HCT116 (cell line): Measurements from ENCODE around the gene NSMCE1. TPM values are rescaled to one million over a fixed set of nuclear protein-coding genes. Genes with fewer than 3 reads are reported as not detected.

Source experiments
- ATAC-seq: fragments of 200-7000 bp; cut with Tn5 transposase; 2 replicates; pipeline ENCODE4 v1.9.1; 2020; ENCODE audit warnings: mild to moderate bottlenecking, moderate library complexity
- BruUV-seq: library from RNA; stranded (reverse); fragments of 400-500 nt; replicated peaks from 2 replicates; lab custom pipeline; 2021; lab: Mats Ljungman, UMichigan
- CTCF ChIA-PET: fragments of 300-600 bp; sonication (Branson Sonifier 250); formaldehyde crosslinking; loops from one replicate; lab custom pipeline; 2021; ENCODE audit warnings: antibody characterized with exemption; lab: Charles Lee
- POLR2A ChIA-PET: fragments of 300-600, 350-600 bp; sonication (Branson Sonifier 250); formaldehyde crosslinking; loops from one replicate; lab custom pipeline; 2021; ENCODE audit warnings: antibody characterized with exemption; lab: Charles Lee
- RAD21 ChIA-PET, 2 experiments: fragments of 300-600 bp; sonication (Branson Sonifier 250); formaldehyde crosslinking; loops; one replicate each; lab custom pipeline; 2023; ENCODE audit warnings: low total read pairs in 2 of 2; ENCODE audit not compliant: uncharacterized antibody in 2 of 2, unreplicated experiment in 2 of 2, low non-redundant PET in 1 of 2; lab: Charles Lee
- DNase-seq: peaks from one replicate; pipeline ENCODE4 v3.0.0-alpha.2; 2010; ENCODE audit warnings: low read depth, low spot score
- H2AFZ ChIP-seq: fragments of 200-600 bp; shearing (Covaris generic), sonication (generic); 2 replicates; pipeline ENCODE4 v1.6.1; 2017; ENCODE audit warnings: low read depth, mixed run types, mixed read lengths, antibody characterized with exemption, low read length; ENCODE audit not compliant: poor library complexity, severe bottlenecking
- H3K27ac ChIP-seq: 2 replicates; pipeline ENCODE4 v1.5.1; 2012; ENCODE audit warnings: low read depth, low read length
- H3K27me3 ChIP-seq: fragments of 200-600 bp; sonication (generic); 2 replicates; pipeline ENCODE4 v1.6.1; 2016; ENCODE audit warnings: mixed run types, low read length, mixed read lengths; ENCODE audit not compliant: insufficient read depth
- H3K36me3 ChIP-seq, 2 experiments: fragments of 200-500 bp in 1 of 2; fragments of 200-600 bp in 1 of 2; sonication (Bioruptor generic) in 1 of 2; sonication (generic) in 1 of 2; 2 replicates each; pipeline versions ENCODE4 v1.5.1 to v1.6.1; 2014 to 2016; ENCODE audit warnings: low read length in 2 of 2, inconsistent platforms in 1 of 2, mixed read lengths in 1 of 2, mixed run types in 1 of 2; ENCODE audit not compliant: insufficient read depth in 2 of 2, control insufficient read depth in 1 of 2
- H3K4me1 ChIP-seq, 2 experiments: fragments of 200-600 bp in 1 of 2; sonication (generic) in 1 of 2; 2 replicates each; pipeline versions ENCODE4 v1.5.1 to v1.6.1; 2012 to 2017; ENCODE audit warnings: low read length in 2 of 2, inconsistent platforms in 1 of 2, mild to moderate bottlenecking in 1 of 2, mixed read lengths in 1 of 2, mixed run types in 1 of 2, moderate library complexity in 1 of 2; ENCODE audit not compliant: insufficient read depth in 2 of 2, control insufficient read depth in 1 of 2
- H3K4me2 ChIP-seq: fragments of 200-600 bp; sonication (generic); 2 replicates; pipeline ENCODE4 v1.6.1; 2017; ENCODE audit warnings: mixed run types, low read length, mixed read lengths
- H3K4me3 ChIP-seq, 2 experiments: fragments of 200-600 bp in 1 of 2; sonication (generic) in 1 of 2; replicated peaks in 1 of 2; 2 replicates each; pipeline ENCODE4 v1.5.1; 2011 to 2016; ENCODE audit warnings: low read length in 2 of 2, control low read depth in 1 of 2, low read depth in 1 of 2, mild to moderate bottlenecking in 1 of 2, mixed read lengths in 1 of 2, mixed run types in 1 of 2
- H3K79me2 ChIP-seq: fragments of 200-600 bp; sonication (generic); 2 replicates; pipeline ENCODE4 v1.6.1; 2017; ENCODE audit warnings: mild to moderate bottlenecking, mixed run types, low read length, moderate library complexity, mixed read lengths; ENCODE audit not compliant: insufficient read depth
- H3K9ac ChIP-seq: fragments of 200-600 bp; sonication (generic); 2 replicates; pipeline ENCODE4 v1.6.1; 2016; ENCODE audit warnings: low read length, mixed read lengths
- H3K9me2 ChIP-seq: fragments of 200-600 bp; sonication (generic), shearing (Covaris generic); 2 replicates; pipeline ENCODE4 v1.6.1; 2017; ENCODE audit warnings: mixed run types, mild to moderate bottlenecking, moderate library complexity; ENCODE audit not compliant: insufficient read depth
- H3K9me3 ChIP-seq, 2 experiments: fragments of 200-500 bp in 1 of 2; fragments of 200-600 bp in 1 of 2; sonication (Bioruptor generic) in 1 of 2; sonication (generic) in 1 of 2; 2 replicates each; pipeline ENCODE4 v1.6.1; 2014 to 2017; ENCODE audit warnings: low read length in 2 of 2, mixed read lengths in 2 of 2, inconsistent platforms in 1 of 2, low read depth in 1 of 2, mild to moderate bottlenecking in 1 of 2, mixed run types in 1 of 2, moderate library complexity in 1 of 2; ENCODE audit not compliant: control insufficient read depth in 1 of 2, insufficient read depth in 1 of 2
- H4K20me1 ChIP-seq: fragments of 200-600 bp; sonication (generic), shearing (Covaris generic); 2 replicates; pipeline ENCODE4 v1.6.1; 2017; ENCODE audit warnings: mixed run types, mild to moderate bottlenecking, moderate library complexity; ENCODE audit not compliant: insufficient read depth
- ATF3 ChIP-seq: IDR thresholded peaks from 2 replicates; pipeline ENCODE4 v1.6.1; 2012
- CBX3 ChIP-seq: IDR thresholded peaks from 2 replicates; pipeline ENCODE4 v1.6.1; 2012; ENCODE audit warnings: low read depth
- CTCF ChIP-seq, 3 experiments: fragments of 200-600 bp in 1 of 3; sonication (generic) in 1 of 3; IDR thresholded peaks in 2 of 3; conservative IDR thresholded peaks in 1 of 3; 2 replicates each; pipeline ENCODE4 v1.5.1; 2012 to 2017; ENCODE audit warnings: low read depth in 2 of 3, low read length in 2 of 3, antibody characterized with exemption in 1 of 3, borderline replicate concordance in 1 of 3, control low read depth in 1 of 3, mild to moderate bottlenecking in 1 of 3, mixed read lengths in 1 of 3, mixed run types in 1 of 3, moderate library complexity in 1 of 3; ENCODE audit not compliant: insufficient read depth in 1 of 3
- EGR1 ChIP-seq: IDR thresholded peaks from 2 replicates; pipeline ENCODE4 v1.6.1; 2012; ENCODE audit warnings: low read depth
- FOSL1 ChIP-seq: IDR thresholded peaks from 2 replicates; pipeline ENCODE4 v1.6.1; 2012; ENCODE audit warnings: low read depth
- POLR2A ChIP-seq: IDR thresholded peaks from 2 replicates; pipeline ENCODE4 v1.7.0; 2011; ENCODE audit warnings: borderline replicate concordance; ENCODE audit not compliant: insufficient read depth, insufficient read length; ENCODE audit errors: extremely low read depth
- POLR2AphosphoS5 ChIP-seq: IDR thresholded peaks from 2 replicates; pipeline ENCODE4 v1.6.1; 2011; ENCODE audit warnings: mild to moderate bottlenecking, low read depth, low read length, moderate library complexity
- REST ChIP-seq: IDR thresholded peaks from 2 replicates; pipeline ENCODE4 v1.6.1; 2012; ENCODE audit warnings: low read depth
- SRF ChIP-seq: IDR thresholded peaks from 2 replicates; pipeline ENCODE4 v1.6.1; 2012; ENCODE audit warnings: low read depth
- TCF7L2 ChIP-seq: IDR thresholded peaks from 2 replicates; pipeline ENCODE4 v1.7.0; 2011; ENCODE audit warnings: borderline replicate concordance, inconsistent platforms; ENCODE audit not compliant: insufficient read depth, insufficient read length; ENCODE audit errors: extremely low read depth
- YY1 ChIP-seq: IDR thresholded peaks from 2 replicates; pipeline ENCODE4 v1.6.1; 2011; ENCODE audit warnings: low read length, low read depth, moderate library complexity, mild to moderate bottlenecking; ENCODE audit not compliant: insufficient replicate concordance; ENCODE audit errors: extremely low read depth
- ZNF274 ChIP-seq: fragments of 200-500 bp; sonication (Bioruptor generic); IDR thresholded peaks from 2 replicates; pipeline ENCODE4 v1.6.1; 2014; ENCODE audit warnings: mild to moderate bottlenecking, low read depth, low read length, inconsistent platforms
- intact Hi-C: fragments of 100-400 bp; cut with micrococcal nuclease; formaldehyde crosslinking; loops from 2 replicates; pipeline ENCODE4 v1.10.0; 2022
- total RNA-seq: library from RNA; stranded (reverse); gene quantifications from one replicate; pipeline ENCODE4 v1.2.1, GENCODE V29; 2021; ENCODE audit not compliant: unreplicated experiment
- TF ChIP-seq, protein P1 (sequence below): IDR thresholded peaks from 2 replicates; pipeline ENCODE4 v1.6.1; 2011; ENCODE audit warnings: mild to moderate bottlenecking, low read length, moderate library complexity; ENCODE audit not compliant: insufficient replicate concordance; ENCODE audit errors: extremely low read depth

NSMCE1 gene
- total RNA-seq, 1 experiment from 2014 or later, result 85.6 TPM

- no peak overlapping the region for H3K27ac ChIP-seq
- POLR2A ChIA-PET, result no interaction called here
- RAD21 ChIA-PET, result no interaction called here
- no peaks in the 10 kb centered on the region for H3K9me3 ChIP-seq
- intact Hi-C loops, result no loop called here
- ATAC-seq (no peak), DNase-seq (no peak)
- TF ChIP-seq YY1 (no peak), REST (no peak), TCF7L2 (no peak), SRF (no peak), CBX3 (no peak), ZNF274 (no peak), CTCF (IDR thresholded peaks at IDR 0.05 in 2 of 3, conservative IDR thresholded peaks at IDR 0.05 in 1 of 3; ENCODE audit: borderline replicate concordance in 1 of 3, insufficient read depth in 1 of 3, low read depth in 2 of 3, low read length in 2 of 3) (no peak), FOSL1 (no peak), POLR2AphosphoS5 (no peak), EGR1 (no peak), POLR2A (no peak), ATF3 (no peak)
- TF ChIP-seq, protein P1, sequence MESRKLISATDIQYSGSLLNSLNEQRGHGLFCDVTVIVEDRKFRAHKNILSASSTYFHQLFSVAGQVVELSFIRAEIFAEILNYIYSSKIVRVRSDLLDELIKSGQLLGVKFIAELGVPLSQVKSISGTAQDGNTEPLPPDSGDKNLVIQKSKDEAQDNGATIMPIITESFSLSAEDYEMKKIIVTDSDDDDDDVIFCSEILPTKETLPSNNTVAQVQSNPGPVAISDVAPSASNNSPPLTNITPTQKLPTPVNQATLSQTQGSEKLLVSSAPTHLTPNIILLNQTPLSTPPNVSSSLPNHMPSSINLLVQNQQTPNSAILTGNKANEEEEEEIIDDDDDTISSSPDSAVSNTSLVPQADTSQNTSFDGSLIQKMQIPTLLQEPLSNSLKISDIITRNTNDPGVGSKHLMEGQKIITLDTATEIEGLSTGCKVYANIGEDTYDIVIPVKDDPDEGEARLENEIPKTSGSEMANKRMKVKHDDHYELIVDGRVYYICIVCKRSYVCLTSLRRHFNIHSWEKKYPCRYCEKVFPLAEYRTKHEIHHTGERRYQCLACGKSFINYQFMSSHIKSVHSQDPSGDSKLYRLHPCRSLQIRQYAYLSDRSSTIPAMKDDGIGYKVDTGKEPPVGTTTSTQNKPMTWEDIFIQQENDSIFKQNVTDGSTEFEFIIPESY, result no peak
- H3K27me3 ChIP-seq, result no peaks in the 10 kb centered on the region; the same call in 1 of the 2 replicates
- H3K4me2 ChIP-seq, result no peak overlapping the region
- no peak overlapping the region for H3K4me3 ChIP-seq
- no peak overlapping the region for H3K9ac ChIP-seq
- CTCF ChIA-PET, result interaction anchor here (1.4 kb wide), 1 partner anchor 19 kb away, joined by 3 read pairs; no protein-coding TSS in a partner anchor
- peaks cover 3 to 7% of the 10 kb centered on the region in 2 experiments; a peak in 3 of 4 replicates for H3K4me1 ChIP-seq
- no peaks in the 10 kb centered on the region for H3K79me2 ChIP-seq
- no peak overlapping the region for H2AFZ ChIP-seq
- no TSS peak for BruUV-seq
- H4K20me1 ChIP-seq, result no peaks in the 10 kb centered on the region
- H3K36me3 ChIP-seq, result no peaks in the 10 kb centered on the region
- H3K9me2 ChIP-seq, result no peaks in the 10 kb centered on the region
These were observed 69.9 kb downstream of the NSMCE1 start for GRCh38 chr16:27198451-27199234.
